Neural progenitor cell (in vitro differentiated cells): ENCODE results near the gene CHMP5.

Experiments used
- EZH2 ChIP-seq: fragments of 200-600 bp; sonication (generic); IDR thresholded peaks from 2 replicates; pipeline ENCODE4 v1.6.1; 2017; ENCODE audit warnings: antibody characterized with exemption, mild to moderate bottlenecking, moderate library complexity
- EZH2phosphoT487 ChIP-seq: fragments of 200-600 bp; sonication (generic); IDR thresholded peaks from 2 replicates; pipeline ENCODE4 v1.6.1; 2017; ENCODE audit warnings: antibody characterized with exemption
- TF ChIP-seq, protein P1 (sequence below): fragments of 200-600 bp; sonication (generic); IDR thresholded peaks from 2 replicates; pipeline ENCODE4 v1.5.1; 2017; ENCODE audit warnings: antibody characterized with exemption, mild to moderate bottlenecking

DNA sequence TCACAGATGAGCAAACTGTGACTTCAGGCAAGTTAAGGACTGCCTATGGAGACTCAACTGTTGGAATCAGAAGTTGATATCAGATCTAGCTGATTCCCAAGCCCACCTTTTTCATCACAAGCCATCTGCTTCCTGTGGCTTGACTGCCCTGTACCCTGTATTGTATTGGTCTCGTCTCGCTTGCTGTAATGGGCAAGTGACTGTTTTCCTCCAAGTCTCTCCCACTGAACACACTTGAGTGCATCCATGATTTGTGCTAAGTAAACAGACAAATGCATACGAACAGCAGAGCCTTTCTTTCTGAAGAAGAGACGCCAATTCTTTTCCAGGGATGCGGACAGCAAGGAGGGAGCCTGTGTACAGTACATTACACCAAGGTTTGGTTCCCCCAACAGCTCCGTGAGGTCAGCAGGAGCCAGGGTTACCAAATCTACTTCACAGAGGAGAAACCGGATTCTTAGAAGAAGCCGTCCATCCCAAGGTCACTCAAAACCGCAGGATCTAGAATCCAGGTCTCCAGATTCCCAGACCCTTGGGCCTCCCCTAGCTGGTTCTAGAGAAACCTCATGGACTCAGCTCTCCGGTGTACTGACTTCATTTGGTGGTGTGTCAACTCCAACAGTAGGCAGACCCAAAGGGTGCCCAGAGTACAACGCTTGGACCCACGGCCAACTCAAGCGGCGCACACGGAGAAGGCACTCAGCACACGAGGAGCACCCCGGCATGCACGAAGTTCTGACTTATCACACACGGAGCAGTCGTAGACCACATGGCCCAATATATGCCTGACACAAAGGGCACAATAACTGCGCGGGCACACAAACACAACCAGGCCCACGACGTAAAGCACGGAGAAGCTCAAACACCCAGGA is 1.5 kb upstream of the CHMP5 start:
- TF ChIP-seq, protein P1, sequence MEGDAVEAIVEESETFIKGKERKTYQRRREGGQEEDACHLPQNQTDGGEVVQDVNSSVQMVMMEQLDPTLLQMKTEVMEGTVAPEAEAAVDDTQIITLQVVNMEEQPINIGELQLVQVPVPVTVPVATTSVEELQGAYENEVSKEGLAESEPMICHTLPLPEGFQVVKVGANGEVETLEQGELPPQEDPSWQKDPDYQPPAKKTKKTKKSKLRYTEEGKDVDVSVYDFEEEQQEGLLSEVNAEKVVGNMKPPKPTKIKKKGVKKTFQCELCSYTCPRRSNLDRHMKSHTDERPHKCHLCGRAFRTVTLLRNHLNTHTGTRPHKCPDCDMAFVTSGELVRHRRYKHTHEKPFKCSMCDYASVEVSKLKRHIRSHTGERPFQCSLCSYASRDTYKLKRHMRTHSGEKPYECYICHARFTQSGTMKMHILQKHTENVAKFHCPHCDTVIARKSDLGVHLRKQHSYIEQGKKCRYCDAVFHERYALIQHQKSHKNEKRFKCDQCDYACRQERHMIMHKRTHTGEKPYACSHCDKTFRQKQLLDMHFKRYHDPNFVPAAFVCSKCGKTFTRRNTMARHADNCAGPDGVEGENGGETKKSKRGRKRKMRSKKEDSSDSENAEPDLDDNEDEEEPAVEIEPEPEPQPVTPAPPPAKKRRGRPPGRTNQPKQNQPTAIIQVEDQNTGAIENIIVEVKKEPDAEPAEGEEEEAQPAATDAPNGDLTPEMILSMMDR, result no peak
- TF ChIP-seq EZH2 (no peak), EZH2phosphoT487 (no peak)
